Measurements from ENCODE around the gene GRXCR1. TPM values are rescaled to one million over a fixed set of nuclear protein-coding genes. Genes with fewer than 3 reads are reported as not detected.

GRXCR1 gene
- not detected for total RNA-seq

- no peak for DNase-seq (ENCODE audit: low read depth in 2 of 3, low spot score in 2 of 3)
These were observed at the start of gene GRXCR1 for GRCh38 chr4:42892413-42892812. Gene GRXCR1, plus strand, starts transcription at chr4:42892713. Its CDS starts 554 bp downstream, at chr4:42893267.

GRCh38 chr4:42843694-42844093 lies 48.8 kb upstream of the GRXCR1 start:
- DNase-seq (ENCODE audit: low read depth in 2 of 3, low spot score in 2 of 3): no peak

- no peak for DNase-seq (ENCODE audit: low read depth in 2 of 3, low spot score in 2 of 3)
These were observed 48.0 kb upstream of the GRXCR1 start for GRCh38 chr4:42844422-42845070.

- no peak for DNase-seq (ENCODE audit: low read depth in 2 of 3, low spot score in 2 of 3)
These were observed 46.9 kb upstream of the GRXCR1 start for GRCh38 chr4:42845586-42845985.

- DNase-seq (ENCODE audit: low read depth in 2 of 3, low spot score in 2 of 3): no peak
These were observed 36.7 kb upstream of the GRXCR1 start for GRCh38 chr4:42855779-42856178.

GRCh38 chr4:42865572-42866189 lies 26.8 kb upstream of the GRXCR1 start:
- DNase-seq (ENCODE audit: low read depth in 2 of 3, low spot score in 2 of 3): peak; percentile 23 to 77 (median 39)

- no peak for DNase-seq (ENCODE audit: low read depth in 2 of 3, low spot score in 2 of 3)
These were observed 21.3 kb upstream of the GRXCR1 start for GRCh38 chr4:42871261-42871660.

GRCh38 chr4:42871671-42872290 lies 20.7 kb upstream of the GRXCR1 start:
- no peak for DNase-seq (ENCODE audit: low read depth in 2 of 3, low spot score in 2 of 3)

GRCh38 chr4:42878863-42879262 lies 13.7 kb upstream of the GRXCR1 start:
- no peak for DNase-seq (ENCODE audit: low read depth in 2 of 3, low spot score in 2 of 3)

GRCh38 chr4:42881253-42881652 lies 11.3 kb upstream of the GRXCR1 start:
- no peak for DNase-seq (ENCODE audit: low read depth in 2 of 3, low spot score in 2 of 3)

- DNase-seq (ENCODE audit: low read depth in 2 of 3, low spot score in 2 of 3): no peak
These were observed 869 bp upstream of the GRXCR1 start for GRCh38 chr4:42891644-42892043.

- DNase-seq (ENCODE audit: low read depth in 2 of 3, low spot score in 2 of 3): no peak
These were observed 2.9 kb downstream of the GRXCR1 start for GRCh38 chr4:42895452-42895851.

- DNase-seq (ENCODE audit: low read depth in 2 of 3, low spot score in 2 of 3): no peak
These were observed 12.5 kb downstream of the GRXCR1 start for GRCh38 chr4:42904986-42905385.

- no peak for DNase-seq (ENCODE audit: low read depth in 2 of 3, low spot score in 2 of 3)
These were observed 13.1 kb downstream of the GRXCR1 start for GRCh38 chr4:42905591-42905990.

GRCh38 chr4:42906341-42906740 lies 13.8 kb downstream of the GRXCR1 start:
- no peak for DNase-seq (ENCODE audit: low read depth in 2 of 3, low spot score in 2 of 3)

GRCh38 chr4:42906891-42907759 lies 14.6 kb downstream of the GRXCR1 start:
- peak in 2 of 3 donors; percentile 9 to 48 for DNase-seq (ENCODE audit: low read depth in 2 of 3, low spot score in 2 of 3)

GRCh38 chr4:42910459-42910858 lies 17.9 kb downstream of the GRXCR1 start:
- no peak for DNase-seq (ENCODE audit: low read depth in 2 of 3, low spot score in 2 of 3)

- DNase-seq (ENCODE audit: low read depth in 2 of 3, low spot score in 2 of 3): no peak
These were observed 22.4 kb downstream of the GRXCR1 start for GRCh38 chr4:42914937-42915336.

- DNase-seq (ENCODE audit: low read depth in 2 of 3, low spot score in 2 of 3): no peak
These were observed 23.0 kb downstream of the GRXCR1 start for GRCh38 chr4:42915484-42915883.

GRCh38 chr4:42917296-42917695 lies 24.8 kb downstream of the GRXCR1 start:
- no peak for DNase-seq (ENCODE audit: low read depth in 2 of 3, low spot score in 2 of 3)

- no peak for DNase-seq (ENCODE audit: low read depth in 2 of 3, low spot score in 2 of 3)
These were observed 30.9 kb downstream of the GRXCR1 start for GRCh38 chr4:42923431-42923830.
